ENCODE measurements around the gene FDX1.

Gene FDX1

GRCh38 chr11:110470716-110471115, 41.0 kb downstream of the FDX1 start:
- no peak overlapping the region for H3K4me3 ChIP-seq (ENCODE audit: low read length)
- TF ChIP-seq ZNF274 (IDR thresholded peaks at IDR 0.05; ENCODE audit: low read depth, low read length): no peak

GRCh38 chr11:110471371-110471770, 41.6 kb downstream of the FDX1 start:
- H3K4me3 ChIP-seq (ENCODE audit: low read length): no peak overlapping the region
- no peak for TF ChIP-seq ZNF274 (IDR thresholded peaks at IDR 0.05; ENCODE audit: low read depth, low read length)

GRCh38 chr11:110472858-110473257, 43.1 kb downstream of the FDX1 start:
- no peak overlapping the region for H3K4me3 ChIP-seq (ENCODE audit: low read length)
- TF ChIP-seq ZNF274 (IDR thresholded peaks at IDR 0.05; ENCODE audit: low read depth, low read length): no peak

- H3K4me3 ChIP-seq (ENCODE audit: low read length): no peak overlapping the region
- TF ChIP-seq ZNF274 (IDR thresholded peaks at IDR 0.05; ENCODE audit: low read depth, low read length): no peak
Measured at GRCh38 chr11:110473706-110474105, 44.0 kb downstream of the FDX1 start.

- no peak overlapping the region for H3K4me3 ChIP-seq (ENCODE audit: low read length)
- no peak for TF ChIP-seq ZNF274 (IDR thresholded peaks at IDR 0.05; ENCODE audit: low read depth, low read length)
Measured at GRCh38 chr11:110474578-110474977, 44.8 kb downstream of the FDX1 start.

- no peak overlapping the region for H3K4me3 ChIP-seq (ENCODE audit: low read length)
- TF ChIP-seq ZNF274 (IDR thresholded peaks at IDR 0.05; ENCODE audit: low read depth, low read length): no peak
Measured at GRCh38 chr11:110475671-110476070, 45.9 kb downstream of the FDX1 start.

- no peak for TF ChIP-seq ZNF274 (IDR thresholded peaks at IDR 0.05; ENCODE audit: low read depth, low read length)
- no peak overlapping the region for H3K4me3 ChIP-seq (ENCODE audit: low read length)
Measured at GRCh38 chr11:110478410-110478809, 48.7 kb downstream of the FDX1 start.

GRCh38 chr11:110479108-110480101, 49.7 kb downstream of the FDX1 start:
- no peak for TF ChIP-seq ZNF274 (IDR thresholded peaks at IDR 0.05; ENCODE audit: low read depth, low read length)
- H3K4me3 ChIP-seq (ENCODE audit: low read length): no peak overlapping the region

GRCh38 chr11:110481523-110481922, 51.8 kb downstream of the FDX1 start:
- TF ChIP-seq ZNF274 (IDR thresholded peaks at IDR 0.05; ENCODE audit: low read depth, low read length): no peak
- no peak overlapping the region for H3K4me3 ChIP-seq (ENCODE audit: low read length)

GRCh38 chr11:110486156-110486555, 56.4 kb downstream of the FDX1 start:
- TF ChIP-seq ZNF274 (IDR thresholded peaks at IDR 0.05; ENCODE audit: low read depth, low read length): no peak
- H3K4me3 ChIP-seq (ENCODE audit: low read length): no peak overlapping the region

- no peak overlapping the region for H3K4me3 ChIP-seq (ENCODE audit: low read length)
- no peak for TF ChIP-seq ZNF274 (IDR thresholded peaks at IDR 0.05; ENCODE audit: low read depth, low read length)
Measured at GRCh38 chr11:110488446-110488845, 58.7 kb downstream of the FDX1 start.

GRCh38 chr11:110490886-110491285, 61.1 kb downstream of the FDX1 start:
- H3K4me3 ChIP-seq (ENCODE audit: low read length): no peak overlapping the region
- TF ChIP-seq ZNF274 (IDR thresholded peaks at IDR 0.05; ENCODE audit: low read depth, low read length): no peak

- no peak overlapping the region for H3K4me3 ChIP-seq (ENCODE audit: low read length)
- no peak for TF ChIP-seq ZNF274 (IDR thresholded peaks at IDR 0.05; ENCODE audit: low read depth, low read length)
Measured at GRCh38 chr11:110491577-110492320, 62.0 kb downstream of the FDX1 start.

GRCh38 chr11:110492321-110492685, 62.6 kb downstream of the FDX1 start:
- no peak overlapping the region for H3K4me3 ChIP-seq (ENCODE audit: low read length)
- TF ChIP-seq ZNF274 (IDR thresholded peaks at IDR 0.05; ENCODE audit: low read depth, low read length): no peak

- TF ChIP-seq ZNF274 (IDR thresholded peaks at IDR 0.05; ENCODE audit: low read depth, low read length): no peak
- no peak overlapping the region for H3K4me3 ChIP-seq (ENCODE audit: low read length)
Measured at GRCh38 chr11:110493346-110493745, 63.6 kb downstream of the FDX1 start.

All from GM08714 (cell line).